Rectal smooth muscle tissue (tissue), 1 donor: ENCODE data around the gene EPHB2.

Experiments used
- H3K27ac ChIP-seq: one replicate; pipeline ENCODE4 v1.7.0; 2013; ENCODE audit warnings: low read depth, low read length, inconsistent platforms
- H3K27me3 ChIP-seq: one replicate; pipeline ENCODE4 v1.7.0; 2013; ENCODE audit warnings: low read length; ENCODE audit not compliant: control insufficient read depth, insufficient read depth
- H3K36me3 ChIP-seq: one replicate; pipeline ENCODE4 v1.7.0; 2013; ENCODE audit warnings: low read length; ENCODE audit not compliant: control insufficient read depth, insufficient read depth
- H3K4me1 ChIP-seq: one replicate; pipeline ENCODE4 v1.7.0; 2013; ENCODE audit warnings: low read length; ENCODE audit not compliant: control insufficient read depth, insufficient read depth
- H3K4me3 ChIP-seq: one replicate; pipeline ENCODE4 v1.7.0; 2013; ENCODE audit warnings: low read length
- H3K9ac ChIP-seq: one replicate; pipeline ENCODE4 v1.7.0; 2013; ENCODE audit warnings: low read length

The EPHB2 gene

GRCh38 chr1:22851517-22851916 lies 140.9 kb downstream of the EPHB2 start:
- no peak overlapping the region for H3K9ac ChIP-seq
- no peak overlapping the region for H3K4me3 ChIP-seq
- no peak overlapping the region for H3K27ac ChIP-seq
- H3K27me3 ChIP-seq, result no peaks in the 10 kb centered on the region
- H3K36me3 ChIP-seq, result no peaks in the 10 kb centered on the region
- H3K4me1 ChIP-seq, result no peaks in the 10 kb centered on the region

- Histone ChIP-seq H3K9ac (no peak overlapping the region), H3K36me3 (no peaks in the 10 kb centered on the region), H3K4me3 (no peak overlapping the region), H3K27ac (no peak overlapping the region), H3K27me3 (no peaks in the 10 kb centered on the region), H3K4me1 (no peaks in the 10 kb centered on the region)
These were observed 141.6 kb downstream of the EPHB2 start for GRCh38 chr1:22852144-22852655.

GRCh38 chr1:22853651-22854185 lies 143.1 kb downstream of the EPHB2 start:
- no peaks in the 10 kb centered on the region for H3K36me3 ChIP-seq
- H3K4me3 ChIP-seq, result no peak overlapping the region

GRCh38 chr1:22854688-22855565 lies 144.3 kb downstream of the EPHB2 start:
- no peak overlapping the region for H3K27ac ChIP-seq

More at GRCh38 chr1:22853651-22854185, 143.1 kb downstream of the EPHB2 start:
- no peaks in the 10 kb centered on the region for H3K27me3 ChIP-seq
- H3K4me1 ChIP-seq, result no peaks in the 10 kb centered on the region
- no peak overlapping the region for H3K27ac ChIP-seq
- H3K9ac ChIP-seq, result no peak overlapping the region

GRCh38 chr1:22855668-22856606 lies 145.3 kb downstream of the EPHB2 start:
- no peaks in the 10 kb centered on the region for H3K4me1 ChIP-seq
- no peak overlapping the region for H3K9ac ChIP-seq
- no peaks in the 10 kb centered on the region for H3K36me3 ChIP-seq
- H3K4me3 ChIP-seq, result no peak overlapping the region
- no peaks in the 10 kb centered on the region for H3K27me3 ChIP-seq
- H3K27ac ChIP-seq, result no peak overlapping the region

More at GRCh38 chr1:22854688-22855565, 144.3 kb downstream of the EPHB2 start:
- H3K4me1 ChIP-seq, result no peaks in the 10 kb centered on the region
- no peaks in the 10 kb centered on the region for H3K27me3 ChIP-seq
- H3K9ac ChIP-seq, result no peak overlapping the region
- H3K36me3 ChIP-seq, result no peaks in the 10 kb centered on the region
- H3K4me3 ChIP-seq, result no peak overlapping the region

GRCh38 chr1:22857661-22858060 lies 147.0 kb downstream of the EPHB2 start:
- Histone ChIP-seq H3K27ac (no peak overlapping the region), H3K36me3 (no peaks in the 10 kb centered on the region), H3K4me3 (no peak overlapping the region)

GRCh38 chr1:22860414-22860800 lies 149.8 kb downstream of the EPHB2 start:
- Histone ChIP-seq H3K36me3 (no peaks in the 10 kb centered on the region), H3K9ac (no peak overlapping the region), H3K27me3 (no peaks in the 10 kb centered on the region), H3K4me1 (no peaks in the 10 kb centered on the region), H3K4me3 (no peak overlapping the region), H3K27ac (no peak overlapping the region)

More at GRCh38 chr1:22857661-22858060, 147.0 kb downstream of the EPHB2 start:
- Histone ChIP-seq H3K27me3 (no peaks in the 10 kb centered on the region), H3K9ac (no peak overlapping the region), H3K4me1 (no peaks in the 10 kb centered on the region)

- Histone ChIP-seq H3K27me3 (no peaks in the 10 kb centered on the region), H3K4me3 (no peak overlapping the region), H3K4me1 (no peaks in the 10 kb centered on the region), H3K9ac (no peak overlapping the region), H3K36me3 (no peaks in the 10 kb centered on the region), H3K27ac (no peak overlapping the region)
These were observed 150.3 kb downstream of the EPHB2 start for GRCh38 chr1:22860883-22861385.

GRCh38 chr1:22861764-22862440 lies 151.3 kb downstream of the EPHB2 start:
- Histone ChIP-seq H3K27me3 (no peaks in the 10 kb centered on the region), H3K9ac (no peak overlapping the region), H3K4me3 (no peak overlapping the region), H3K36me3 (no peaks in the 10 kb centered on the region), H3K4me1 (no peaks in the 10 kb centered on the region), H3K27ac (no peak overlapping the region)

- H3K4me1 ChIP-seq, result no peaks in the 10 kb centered on the region
- no peaks in the 10 kb centered on the region for H3K27me3 ChIP-seq
- H3K4me3 ChIP-seq, result no peak overlapping the region
- H3K36me3 ChIP-seq, result no peaks in the 10 kb centered on the region
- H3K27ac ChIP-seq, result no peak overlapping the region
- H3K9ac ChIP-seq, result no peak overlapping the region
These were observed 152.1 kb downstream of the EPHB2 start for GRCh38 chr1:22862752-22863151.

- H3K9ac ChIP-seq, result no peak overlapping the region
- no peaks in the 10 kb centered on the region for H3K36me3 ChIP-seq
These were observed 153.1 kb downstream of the EPHB2 start for GRCh38 chr1:22863766-22864165.

More at GRCh38 chr1:22863766-22864165, 153.1 kb downstream of the EPHB2 start:
- no peaks in the 10 kb centered on the region for H3K4me1 ChIP-seq
- H3K27me3 ChIP-seq, result no peaks in the 10 kb centered on the region
- no peak overlapping the region for H3K4me3 ChIP-seq
- no peak overlapping the region for H3K27ac ChIP-seq
